ENCODE measurements around the gene WDR83. TPM values are rescaled to one million over a fixed set of nuclear protein-coding genes. Genes with fewer than 3 reads are reported as not detected.
"Not testable (repeated sequence)": the region's sequence is repeated elsewhere in the genome, so short reads cannot be mapped to it uniquely, and the experiment has no call there.

Gene WDR83
- polyA plus RNA-seq (ENCODE audit: insufficient read length in 4 of 4): 10 to 100 TPM; 13.9 to 27.3 (median 14.4) TPM

- peak in 2 of 4 donors; percentile 60 to 61 for DNase-seq (ENCODE audit: low read depth in 4 of 4, low spot score in 3 of 4)
Observed at GRCh38 chr19:12666265-12667048, at the start of gene WDR83, which contains the start of gene MAN2B1. Gene WDR83, plus strand, starts transcription at chr19:12666807. Its CDS starts 2,984 bp downstream, at chr19:12669791. Gene MAN2B1, minus strand, starts transcription at chr19:12666742. Its CDS starts 41 bp downstream, at chr19:12666701.

GRCh38 chr19:12617646-12618045 is 49.0 kb upstream of the WDR83 start:
- DNase-seq (ENCODE audit: low read depth in 4 of 4, low spot score in 3 of 4): no peak

GRCh38 chr19:12621253-12622024 is 45.2 kb upstream of the WDR83 start:
- not testable (repeated sequence) for DNase-seq (ENCODE audit: low read depth in 4 of 4, low spot score in 3 of 4)

GRCh38 chr19:12623361-12624031 is 43.1 kb upstream of the WDR83 start:
- DNase-seq (ENCODE audit: low read depth in 4 of 4, low spot score in 3 of 4): no peak

- no peak for DNase-seq (ENCODE audit: low read depth in 4 of 4, low spot score in 3 of 4)
Observed at GRCh38 chr19:12626958-12627357, 39.6 kb upstream of the WDR83 start.

GRCh38 chr19:12628040-12629022 is 38.3 kb upstream of the WDR83 start:
- DNase-seq (ENCODE audit: low read depth in 4 of 4, low spot score in 3 of 4): no peak

- DNase-seq (ENCODE audit: low read depth in 4 of 4, low spot score in 3 of 4): no peak
Observed at GRCh38 chr19:12629215-12629614, 37.4 kb upstream of the WDR83 start.

GRCh38 chr19:12636631-12637030 is 30.0 kb upstream of the WDR83 start:
- no peak for DNase-seq (ENCODE audit: low read depth in 4 of 4, low spot score in 3 of 4)

GRCh38 chr19:12638611-12639182 is 27.9 kb upstream of the WDR83 start:
- DNase-seq (ENCODE audit: low read depth in 4 of 4, low spot score in 3 of 4): no peak

GRCh38 chr19:12639901-12640613 is 26.6 kb upstream of the WDR83 start:
- DNase-seq (ENCODE audit: low read depth in 4 of 4, low spot score in 3 of 4): peak; percentile 36 to 62 (median 42)

GRCh38 chr19:12641456-12641855 is 25.2 kb upstream of the WDR83 start:
- no peak for DNase-seq (ENCODE audit: low read depth in 4 of 4, low spot score in 3 of 4)

- no peak for DNase-seq (ENCODE audit: low read depth in 4 of 4, low spot score in 3 of 4)
Observed at GRCh38 chr19:12642506-12642905, 24.1 kb upstream of the WDR83 start.

- DNase-seq (ENCODE audit: low read depth in 4 of 4, low spot score in 3 of 4): not testable (repeated sequence)
Observed at GRCh38 chr19:12643716-12644115, 22.9 kb upstream of the WDR83 start.

GRCh38 chr19:12646551-12646950 is 20.1 kb upstream of the WDR83 start:
- DNase-seq (ENCODE audit: low read depth in 4 of 4, low spot score in 3 of 4): no peak

GRCh38 chr19:12647047-12647446 is 19.6 kb upstream of the WDR83 start:
- DNase-seq (ENCODE audit: low read depth in 4 of 4, low spot score in 3 of 4): no peak

GRCh38 chr19:12647490-12648071 is 19.0 kb upstream of the WDR83 start:
- DNase-seq (ENCODE audit: low read depth in 4 of 4, low spot score in 3 of 4): no peak

GRCh38 chr19:12648088-12648487 is 18.5 kb upstream of the WDR83 start:
- DNase-seq (ENCODE audit: low read depth in 4 of 4, low spot score in 3 of 4): no peak

GRCh38 chr19:12649941-12650340 is 16.7 kb upstream of the WDR83 start:
- DNase-seq (ENCODE audit: low read depth in 4 of 4, low spot score in 3 of 4): no peak

- no peak for DNase-seq (ENCODE audit: low read depth in 4 of 4, low spot score in 3 of 4)
Observed at GRCh38 chr19:12652219-12652618, 14.4 kb upstream of the WDR83 start.

Measured in left renal pelvis (tissue), 4 donors.